Aorta (tissue), 5 donors: ENCODE data around the gene CWC15. TPM values are rescaled to one million over a fixed set of nuclear protein-coding genes. Genes with fewer than 3 reads are reported as not detected.
"Not testable (repeated sequence)": the region's sequence is repeated elsewhere in the genome, so short reads cannot be mapped to it uniquely, and the experiment has no call there.

ENCODE experiments used
- ATAC-seq: fragments of 200-7000 bp; cut with Tn5 transposase; one replicate; pipeline ENCODE4 v1.9.1; 2022; ENCODE audit warnings: moderate library complexity; ENCODE audit not compliant: low FRiP score
- DNase-seq, 2 donors: peaks; one replicate each; pipeline ENCODE4 v3.0.0-alpha.2; 2020
- H3K27ac ChIP-seq, 2 donors: one replicate each; pipeline ENCODE4 v1.5.1; 2013; ENCODE audit warnings: low read length in 2 of 2, mild to moderate bottlenecking in 2 of 2, moderate library complexity in 2 of 2, control low read depth in 1 of 2, inconsistent platforms in 1 of 2, low read depth in 1 of 2
- H3K27me3 ChIP-seq, 2 donors: one replicate each; pipeline ENCODE4 v1.6.1; 2013; ENCODE audit warnings: control low read depth in 1 of 2, low read length in 1 of 2, mild to moderate bottlenecking in 1 of 2, moderate library complexity in 1 of 2; ENCODE audit not compliant: insufficient read depth in 2 of 2, control insufficient read depth in 1 of 2
- H3K36me3 ChIP-seq, 2 donors: one replicate each; pipeline ENCODE4 v1.6.1; 2013; ENCODE audit warnings: control low read depth in 1 of 2, low read length in 1 of 2, mild to moderate bottlenecking in 1 of 2; ENCODE audit not compliant: insufficient read depth in 2 of 2, control insufficient read depth in 1 of 2
- H3K4me1 ChIP-seq, 2 donors: one replicate each; pipeline ENCODE4 v1.6.1; 2013; ENCODE audit warnings: low read length in 2 of 2, control low read depth in 1 of 2, mild to moderate bottlenecking in 1 of 2, moderate library complexity in 1 of 2; ENCODE audit not compliant: insufficient read depth in 2 of 2, control insufficient read depth in 1 of 2
- H3K4me3 ChIP-seq, 2 donors: one replicate each; pipeline ENCODE4 v1.5.1; 2013; ENCODE audit warnings: low read length in 2 of 2, control low read depth in 1 of 2, mild to moderate bottlenecking in 1 of 2
- H3K9me3 ChIP-seq: one replicate; pipeline ENCODE4 v1.6.1; 2013; ENCODE audit warnings: mild to moderate bottlenecking, low read length; ENCODE audit not compliant: control insufficient read depth
- WGBS, 2 donors: extraction: QIAGEN DNeasy Blood & Tissue Kit; methylation state at CpG; one replicate each; pipeline ENCODE4 v1.1.7; 2013; 5-methylcytosine and 5-hydroxymethylcytosine counted together
- intact Hi-C, 2 donors: fragments of 100-400 bp; cut with DNase I; formaldehyde crosslinking; loops; one replicate each; pipeline versions ENCODE4 v1.14.2 to v1.15.0; 2022
- long read RNA-seq, 2 donors: library from polyadenylated mRNA; unstranded; transcript quantifications; one replicate each; pipeline ENCODE4 v2.0.0, GENCODE V29; 2020 to 2021
- polyA plus RNA-seq, 2 donors: library from polyadenylated mRNA; stranded (reverse); fragments of 200-250 nt; gene quantifications; one replicate each; pipeline ENCODE4 v1.2.3, GENCODE V29; 2013
- total RNA-seq, 2 donors: library from RNA; stranded (reverse); fragmentation: NEBNext Ultra II Directional; extraction: Animal tissue kit (Norgen Biotek cat#: 25700); gene quantifications; one replicate each; pipeline ENCODE4 v1.2.1, GENCODE V29; 2021
- donor health status: healthy with polysubstance abuse.
- donor health status: Bipolar disorder and iron deficiency.
- donor health status: DM: no; HTN: no; CAD: no.
- donor health status: DM: no; HTN: no; CAD: no.
- donor health status: DM: yes; HTN: yes; CAD: no.

The CWC15 gene
- 10 to 100 TPM; 49.7 to 54.7 TPM for total RNA-seq
- polyA plus RNA-seq, result 10 to 100 TPM; 47.5 to 51.1 TPM
- long read RNA-seq, donor 1, transcript CWC15-201 (7 exons, 1,576 nt), result major isoform, 15 of 28 reads
- long read RNA-seq, donor 1, partial matches to known transcripts, result 7 of 28 reads
- long read RNA-seq, donor 1, other reads (novel, unspliced or antisense), result 6 of 28 reads
- long read RNA-seq, donor 2, transcript CWC15-201 (7 exons, 1,576 nt), result major isoform, 14 of 20 reads
- long read RNA-seq, donor 2, partial matches to known transcripts, result 0 of 20 reads
- long read RNA-seq, donor 2, other reads (novel, unspliced or antisense), result 4 of 20 reads

DNA sequence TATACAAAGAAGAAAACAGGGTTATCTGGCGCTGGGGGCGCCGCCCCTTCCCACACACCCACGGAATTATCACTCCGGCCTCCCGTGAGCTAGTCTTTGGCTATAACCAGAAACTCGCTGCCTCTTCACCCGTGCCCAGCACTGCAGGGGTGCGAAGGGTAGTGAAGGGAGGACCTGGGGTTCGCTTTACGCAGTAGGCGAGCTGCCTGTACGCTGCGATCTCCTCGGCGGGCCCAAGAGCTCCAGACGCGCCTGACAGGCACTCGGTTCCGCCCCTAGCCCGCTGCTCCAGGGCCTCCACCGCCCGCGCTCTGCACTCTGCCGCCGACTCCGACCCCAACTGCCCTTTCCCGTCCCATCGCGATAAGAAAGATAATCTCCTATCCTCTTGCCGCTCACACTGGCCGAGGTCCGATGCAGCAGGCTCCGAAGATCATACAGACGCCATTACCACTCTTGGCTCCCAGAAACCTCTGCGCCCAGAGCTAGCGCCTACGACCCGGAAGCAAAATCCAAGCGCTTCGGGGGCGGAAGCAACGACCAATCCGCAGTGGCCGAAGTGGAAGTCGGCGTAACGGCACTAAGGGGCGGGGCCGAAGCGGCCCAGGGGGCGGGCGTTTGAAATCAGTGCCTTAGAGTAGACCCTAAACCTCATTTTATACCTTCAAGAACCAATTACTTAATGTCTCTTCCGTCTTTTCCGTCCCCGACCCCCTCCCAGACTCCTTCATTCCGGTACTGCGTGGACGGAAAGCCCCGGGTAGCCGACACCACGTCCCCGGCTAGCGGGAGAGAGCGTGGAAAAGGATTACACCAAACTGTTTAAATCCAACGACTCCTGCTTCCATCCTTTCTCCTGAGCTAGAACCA lies at the start of gene CWC15, which contains the start of gene KDM4D:
Gene CWC15, minus strand, starts transcription at position 458 of the 870 bp plus-strand sequence. CDS start 1,371 bp downstream, outside the sequence.
Gene KDM4D, plus strand, starts transcription at position 611 of the 870 bp plus-strand sequence. CDS start 23,664 bp downstream, outside the sequence.
- Histone ChIP-seq H3K27me3 (no peaks in the 10 kb centered on the region), H3K4me1 (no peaks in the 10 kb centered on the region), H3K36me3 (peaks cover 2 to 5% of the 10 kb centered on the region in 2 donors), H3K9me3 (no peaks in the 10 kb centered on the region), H3K4me3 (peak within 1 kb of the TSS; percentile 71 to 96), H3K27ac (peak within 1 kb of the TSS in 1 of 2 donors; percentile 70)
- ATAC-seq (peak; percentile 99), DNase-seq (peak; percentile 97 to 98)
- intact Hi-C loops, result loop anchor here (5.0 to 10.0 kb wide), 5 partner anchors 91 to 791 kb away; partner anchors contain the start of gene SRSF8 (in 2 of the 2)
- 0% methylated on average over 65 of the region's 66 CpGs for whole genome bisulfite sequencing, 2 donors

DNA sequence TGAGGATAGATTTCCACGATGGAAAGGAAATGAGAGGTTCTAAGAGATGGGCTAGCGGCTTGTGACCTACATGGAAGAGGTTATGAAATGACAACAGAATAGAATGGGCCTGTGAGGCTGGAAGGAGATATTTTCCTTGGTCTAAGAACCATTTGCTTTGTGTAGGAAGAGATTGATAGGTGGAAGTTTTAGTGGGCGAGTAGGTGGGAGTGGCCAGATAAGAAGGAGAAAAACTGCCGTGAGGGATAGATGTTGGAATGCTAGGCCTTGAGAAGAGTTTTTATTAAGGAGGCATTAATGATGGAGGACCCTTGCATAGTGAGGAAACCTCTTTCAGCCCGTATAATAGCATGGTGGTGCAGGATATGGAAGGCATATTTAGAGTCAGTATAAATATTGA lies 48.1 kb upstream of the CWC15 start:
- WGBS, 2 donors, result 71 to 76% methylated on average over 5 of the region's 5 CpGs
- H3K27me3 ChIP-seq, H3K36me3 ChIP-seq, H3K4me3 ChIP-seq, H3K27ac ChIP-seq, DNase-seq, ATAC-seq, intact Hi-C loops, H3K4me1 ChIP-seq, H3K9me3 ChIP-seq: not testable (repeated sequence)

DNA sequence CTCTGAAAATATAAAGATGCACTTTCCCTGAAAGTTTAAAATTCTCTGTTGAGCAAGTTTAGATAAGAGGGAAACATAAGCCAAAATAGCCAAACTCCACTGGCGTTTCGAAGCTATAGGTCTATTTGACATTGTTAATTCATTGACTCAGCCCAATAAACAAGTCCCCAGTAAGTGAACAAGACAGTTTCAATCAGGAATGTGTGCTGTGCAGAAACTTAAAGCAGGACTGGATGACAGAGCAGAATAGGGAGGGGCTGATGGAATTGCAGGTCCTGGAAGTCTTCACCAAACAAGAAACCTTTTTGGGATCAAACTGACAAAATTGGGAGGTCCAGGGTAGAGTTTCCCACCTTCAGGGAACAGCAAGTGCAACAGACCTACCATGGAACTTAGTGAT lies 42.8 kb upstream of the CWC15 start:
- intact Hi-C loops, result no loop called here
- H3K27me3 ChIP-seq, result no peaks in the 10 kb centered on the region
- no peak overlapping the region for H3K27ac ChIP-seq
- no peaks in the 10 kb centered on the region for H3K36me3 ChIP-seq
- ATAC-seq (no peak), DNase-seq (no peak)
- WGBS, 2 donors, result 30 to 43% methylated on average over 2 of the region's 2 CpGs
- H3K4me1 ChIP-seq, result peaks cover 0 to 1% of the 10 kb centered on the region in 2 donors
- no peak overlapping the region for H3K4me3 ChIP-seq
- H3K9me3 ChIP-seq, result no peaks in the 10 kb centered on the region

DNA sequence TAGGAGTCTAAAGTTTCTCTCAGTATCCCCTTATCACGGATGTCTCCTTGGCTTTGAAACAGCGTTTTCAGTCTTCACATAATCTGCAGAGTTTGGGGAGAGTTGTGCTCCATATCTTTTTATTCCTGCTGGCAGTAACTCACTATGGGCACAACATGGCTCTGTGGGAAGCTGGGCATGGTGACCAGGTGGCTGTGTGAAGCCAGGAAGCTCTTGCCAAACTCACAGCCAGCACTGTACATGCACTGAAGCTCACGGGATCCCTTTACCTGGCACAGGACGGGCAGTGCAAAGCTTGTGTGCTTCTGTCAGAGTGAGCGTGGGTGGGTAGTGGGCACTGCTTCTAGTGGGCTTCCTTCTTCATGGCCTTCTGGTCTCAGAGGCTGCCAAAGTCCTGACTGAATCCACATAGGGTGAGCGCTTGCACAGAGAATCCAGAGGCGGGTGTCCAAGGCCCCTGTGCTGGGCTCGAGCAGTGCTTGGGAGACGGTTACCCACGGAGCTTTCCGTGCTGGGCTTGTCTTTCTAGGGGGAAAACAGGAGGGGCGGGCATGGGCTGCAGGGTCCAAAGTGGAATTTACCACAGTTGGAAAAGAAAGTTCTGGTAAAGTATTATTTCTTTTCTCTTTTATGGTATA lies 40.9 kb upstream of the CWC15 start:
- ATAC-seq, result no peak
- DNase-seq, result no peak
- WGBS, 2 donors, result 79 to 81% methylated on average over 12 of the region's 12 CpGs
- Histone ChIP-seq H3K27me3 (no peaks in the 10 kb centered on the region), H3K27ac (no peak overlapping the region), H3K9me3 (no peaks in the 10 kb centered on the region), H3K36me3 (no peaks in the 10 kb centered on the region), H3K4me3 (no peak overlapping the region), H3K4me1 (peaks cover 0 to 1% of the 10 kb centered on the region in 2 donors)
- intact Hi-C loops, result no loop called here

DNA sequence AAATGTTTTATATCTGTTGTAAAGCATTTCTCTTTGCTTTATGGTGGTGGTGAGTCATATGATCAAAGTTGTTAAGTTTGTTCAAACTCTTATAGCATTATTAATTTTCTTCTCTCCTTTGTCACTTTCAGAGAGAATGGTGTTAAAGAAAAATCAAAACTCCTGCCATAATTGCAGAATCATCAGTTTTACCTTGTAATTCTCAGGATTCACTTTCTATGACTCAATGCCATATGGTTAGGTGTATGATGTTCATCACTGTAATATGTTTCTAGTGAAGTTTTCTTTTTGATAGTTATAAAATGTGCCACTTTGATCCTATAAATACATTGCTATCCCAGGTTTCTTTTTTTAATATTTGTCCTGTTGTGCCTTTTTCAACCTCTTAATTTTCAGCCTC lies 38.0 kb upstream of the CWC15 start:
- Histone ChIP-seq H3K36me3 (no peaks in the 10 kb centered on the region), H3K9me3 (no peaks in the 10 kb centered on the region), H3K27ac (no peak overlapping the region), H3K27me3 (no peaks in the 10 kb centered on the region), H3K4me1 (no peaks in the 10 kb centered on the region), H3K4me3 (no peak overlapping the region)
- DNase-seq (no peak), ATAC-seq (no peak)
- intact Hi-C loops, result no loop called here

DNA sequence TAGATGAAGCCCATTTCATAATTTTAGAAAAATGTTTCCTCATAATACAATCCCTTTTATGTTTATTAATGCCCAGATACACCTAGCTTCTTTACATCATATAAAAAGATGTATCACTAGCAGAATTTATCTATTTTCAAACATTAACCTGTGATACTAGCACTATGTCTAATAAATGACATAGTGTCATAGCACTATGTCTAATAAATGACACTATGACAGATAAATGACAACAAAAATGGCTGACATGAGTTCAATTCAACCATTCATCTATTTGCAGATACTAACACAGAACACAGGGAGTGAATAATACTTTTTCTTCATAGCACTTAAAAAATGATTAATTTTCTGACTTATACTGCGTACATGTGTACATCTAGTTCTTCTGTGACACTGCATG lies 32.3 kb upstream of the CWC15 start:
- Histone ChIP-seq H3K4me3 (no peak overlapping the region), H3K36me3 (no peaks in the 10 kb centered on the region), H3K9me3 (no peaks in the 10 kb centered on the region), H3K27me3 (no peaks in the 10 kb centered on the region), H3K4me1 (no peaks in the 10 kb centered on the region), H3K27ac (no peak overlapping the region)
- ATAC-seq (no peak), DNase-seq (no peak)
- 79 to 92% methylated on average over 1 of the region's 1 CpG for WGBS, 2 donors
- intact Hi-C loops, result no loop called here

DNA sequence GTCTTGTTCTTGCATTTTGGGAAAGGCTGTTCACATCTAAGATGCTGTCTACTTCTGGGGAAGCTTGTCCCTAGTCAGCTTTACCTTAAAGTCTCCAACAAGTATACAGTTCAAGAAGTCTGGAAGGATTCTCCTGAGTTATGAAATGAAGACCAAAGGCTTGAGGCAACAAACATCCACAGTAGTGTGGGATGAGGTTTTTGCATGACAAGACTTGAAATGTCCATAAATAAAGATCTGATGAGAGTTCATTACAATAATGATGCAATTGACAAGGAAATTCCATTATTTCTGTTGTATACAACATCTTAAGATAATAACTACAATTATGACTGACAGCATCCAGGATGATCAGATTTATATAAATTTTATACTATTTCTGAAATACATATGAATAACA lies 30.4 kb upstream of the CWC15 start:
- Histone ChIP-seq H3K4me1 (no peaks in the 10 kb centered on the region), H3K4me3 (no peak overlapping the region), H3K27ac (no peak overlapping the region), H3K9me3 (no peaks in the 10 kb centered on the region), H3K27me3 (no peaks in the 10 kb centered on the region), H3K36me3 (no peaks in the 10 kb centered on the region)
- DNase-seq (no peak), ATAC-seq (no peak)
- intact Hi-C loops, result no loop called here

DNA sequence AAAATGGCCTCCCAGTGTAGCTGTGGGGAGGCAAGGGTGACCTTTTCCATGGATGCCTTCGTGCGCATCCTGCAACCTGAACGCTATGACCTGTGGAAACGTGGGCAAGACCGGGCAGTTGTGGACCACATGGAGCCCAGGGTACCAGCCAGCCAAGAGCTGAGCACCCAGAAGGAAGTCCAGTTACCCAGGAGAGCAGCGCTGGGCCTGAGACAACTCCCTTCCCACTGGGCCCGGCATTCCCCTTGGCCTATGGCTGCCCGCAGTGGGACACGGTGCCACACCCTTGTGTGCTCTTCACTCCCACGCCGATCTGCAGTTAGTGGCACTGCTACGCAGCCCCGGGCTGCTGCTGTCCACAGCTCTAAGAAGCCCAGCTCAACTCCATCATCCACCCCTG lies 24.9 kb upstream of the CWC15 start:
- no peak overlapping the region for H3K4me3 ChIP-seq
- DNase-seq, result peak; percentile 28 to 55
- H3K4me1 ChIP-seq, result no peaks in the 10 kb centered on the region
- H3K36me3 ChIP-seq, result no peaks in the 10 kb centered on the region
- no peak for ATAC-seq
- 96% methylated on average over 13 of the region's 13 CpGs for WGBS, 2 donors
- H3K9me3 ChIP-seq, result no peaks in the 10 kb centered on the region
- H3K27ac ChIP-seq, result no peak overlapping the region
- no peaks in the 10 kb centered on the region for H3K27me3 ChIP-seq
- intact Hi-C loops, result no loop called here
